SU-DHL-6 (cell line): ENCODE results near the gene CTCFL.

Experiments
- EZH2phosphoT487 ChIP-seq: fragments of 200-600 bp; sonication (generic), shearing (Covaris generic); conservative IDR thresholded peaks from 2 replicates; pipeline ENCODE4 v1.6.1; 2018; ENCODE audit warnings: mild to moderate bottlenecking, antibody characterized with exemption, low read length, moderate library complexity, mixed read lengths
- TF ChIP-seq, protein P1 (sequence below): fragments of 200-600 bp; sonication (generic); IDR thresholded peaks from one replicate; pipeline ENCODE4 v1.5.1; 2017; ENCODE audit warnings: antibody characterized with exemption, mild to moderate bottlenecking, low read length, moderate library complexity; ENCODE audit not compliant: insufficient read depth, poor library complexity, severe bottlenecking

DNA sequence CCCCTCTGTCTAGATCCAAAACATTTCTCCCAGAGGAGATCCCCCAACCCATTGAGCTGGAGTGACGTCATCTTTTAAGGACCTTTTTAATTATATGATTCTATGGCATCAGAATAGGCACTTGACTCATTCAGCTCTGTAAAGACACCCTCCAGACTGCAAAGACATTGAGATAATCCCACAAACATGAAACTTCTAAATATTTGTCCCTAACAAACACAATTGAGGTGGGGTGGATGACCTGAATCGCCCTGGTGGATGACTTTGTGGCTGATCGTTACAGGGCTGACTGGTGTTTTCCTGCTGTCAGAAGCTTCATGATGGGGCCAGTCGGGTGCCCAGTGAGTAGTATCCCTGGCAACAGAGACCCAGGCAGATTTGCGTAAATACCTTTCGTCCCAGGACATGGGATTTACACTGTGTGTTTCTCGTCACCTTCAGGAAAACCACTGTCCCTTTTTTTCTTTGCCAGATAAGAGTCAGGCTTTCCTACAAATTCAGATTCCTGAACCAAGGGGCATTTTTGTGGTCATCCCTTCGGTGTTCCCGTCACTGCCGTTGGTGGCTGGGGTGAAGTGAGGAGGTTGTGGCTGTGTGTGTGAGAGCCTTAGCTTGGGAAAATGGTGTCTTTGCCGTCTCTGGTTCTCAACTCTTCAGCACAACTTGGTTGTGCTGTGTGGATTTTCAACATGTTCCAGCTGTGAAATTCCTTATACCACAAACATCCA lies 30.7 kb upstream of the CTCFL start:
- TF ChIP-seq, protein P1, sequence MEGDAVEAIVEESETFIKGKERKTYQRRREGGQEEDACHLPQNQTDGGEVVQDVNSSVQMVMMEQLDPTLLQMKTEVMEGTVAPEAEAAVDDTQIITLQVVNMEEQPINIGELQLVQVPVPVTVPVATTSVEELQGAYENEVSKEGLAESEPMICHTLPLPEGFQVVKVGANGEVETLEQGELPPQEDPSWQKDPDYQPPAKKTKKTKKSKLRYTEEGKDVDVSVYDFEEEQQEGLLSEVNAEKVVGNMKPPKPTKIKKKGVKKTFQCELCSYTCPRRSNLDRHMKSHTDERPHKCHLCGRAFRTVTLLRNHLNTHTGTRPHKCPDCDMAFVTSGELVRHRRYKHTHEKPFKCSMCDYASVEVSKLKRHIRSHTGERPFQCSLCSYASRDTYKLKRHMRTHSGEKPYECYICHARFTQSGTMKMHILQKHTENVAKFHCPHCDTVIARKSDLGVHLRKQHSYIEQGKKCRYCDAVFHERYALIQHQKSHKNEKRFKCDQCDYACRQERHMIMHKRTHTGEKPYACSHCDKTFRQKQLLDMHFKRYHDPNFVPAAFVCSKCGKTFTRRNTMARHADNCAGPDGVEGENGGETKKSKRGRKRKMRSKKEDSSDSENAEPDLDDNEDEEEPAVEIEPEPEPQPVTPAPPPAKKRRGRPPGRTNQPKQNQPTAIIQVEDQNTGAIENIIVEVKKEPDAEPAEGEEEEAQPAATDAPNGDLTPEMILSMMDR: no peak
- no peak for TF ChIP-seq EZH2phosphoT487
